Measurements from ENCODE around the gene EVI2A.

DNA sequence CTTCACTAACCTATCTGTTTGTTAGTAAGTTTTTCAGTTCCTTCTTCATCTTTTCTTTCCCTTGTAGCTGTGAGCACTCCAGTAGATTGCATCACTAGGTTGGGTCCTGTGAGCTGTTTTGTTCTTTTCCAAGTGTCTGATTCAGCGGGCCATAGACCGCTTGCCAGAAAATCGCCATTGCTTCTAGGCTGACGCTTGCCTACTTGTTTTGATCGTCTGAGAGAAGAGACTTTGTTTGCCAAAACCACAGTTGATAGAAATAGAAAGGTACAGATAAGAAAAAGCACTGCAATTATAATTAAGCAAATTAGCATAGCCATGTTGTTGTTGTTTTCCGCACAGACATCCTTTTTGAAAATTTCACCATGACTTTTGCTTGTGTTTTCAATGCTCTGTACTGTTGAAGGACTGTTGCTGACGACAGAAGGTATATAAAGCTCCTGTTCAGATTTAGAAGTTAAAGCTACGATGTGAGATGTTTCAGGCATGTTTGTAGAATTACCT, 3.1 kb downstream of the EVI2A start:
- TF ChIP-seq, protein P1, sequence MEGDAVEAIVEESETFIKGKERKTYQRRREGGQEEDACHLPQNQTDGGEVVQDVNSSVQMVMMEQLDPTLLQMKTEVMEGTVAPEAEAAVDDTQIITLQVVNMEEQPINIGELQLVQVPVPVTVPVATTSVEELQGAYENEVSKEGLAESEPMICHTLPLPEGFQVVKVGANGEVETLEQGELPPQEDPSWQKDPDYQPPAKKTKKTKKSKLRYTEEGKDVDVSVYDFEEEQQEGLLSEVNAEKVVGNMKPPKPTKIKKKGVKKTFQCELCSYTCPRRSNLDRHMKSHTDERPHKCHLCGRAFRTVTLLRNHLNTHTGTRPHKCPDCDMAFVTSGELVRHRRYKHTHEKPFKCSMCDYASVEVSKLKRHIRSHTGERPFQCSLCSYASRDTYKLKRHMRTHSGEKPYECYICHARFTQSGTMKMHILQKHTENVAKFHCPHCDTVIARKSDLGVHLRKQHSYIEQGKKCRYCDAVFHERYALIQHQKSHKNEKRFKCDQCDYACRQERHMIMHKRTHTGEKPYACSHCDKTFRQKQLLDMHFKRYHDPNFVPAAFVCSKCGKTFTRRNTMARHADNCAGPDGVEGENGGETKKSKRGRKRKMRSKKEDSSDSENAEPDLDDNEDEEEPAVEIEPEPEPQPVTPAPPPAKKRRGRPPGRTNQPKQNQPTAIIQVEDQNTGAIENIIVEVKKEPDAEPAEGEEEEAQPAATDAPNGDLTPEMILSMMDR (optimal IDR thresholded peaks at IDR 0.05 in 1 of 3, IDR thresholded peaks at IDR 0.05 in 1 of 3, conservative IDR thresholded peaks at IDR 0.05 in 1 of 3; ENCODE audit: extremely low read depth in 1 of 3, insufficient read depth in 2 of 3, low read length in 3 of 3) = no peak
- no peak for TF ChIP-seq EZH2 (IDR thresholded peaks at IDR 0.05; ENCODE audit: low read length)

Measured in keratinocyte (primary cell).